Measurements from ENCODE around the gene METTL26.

DNA sequence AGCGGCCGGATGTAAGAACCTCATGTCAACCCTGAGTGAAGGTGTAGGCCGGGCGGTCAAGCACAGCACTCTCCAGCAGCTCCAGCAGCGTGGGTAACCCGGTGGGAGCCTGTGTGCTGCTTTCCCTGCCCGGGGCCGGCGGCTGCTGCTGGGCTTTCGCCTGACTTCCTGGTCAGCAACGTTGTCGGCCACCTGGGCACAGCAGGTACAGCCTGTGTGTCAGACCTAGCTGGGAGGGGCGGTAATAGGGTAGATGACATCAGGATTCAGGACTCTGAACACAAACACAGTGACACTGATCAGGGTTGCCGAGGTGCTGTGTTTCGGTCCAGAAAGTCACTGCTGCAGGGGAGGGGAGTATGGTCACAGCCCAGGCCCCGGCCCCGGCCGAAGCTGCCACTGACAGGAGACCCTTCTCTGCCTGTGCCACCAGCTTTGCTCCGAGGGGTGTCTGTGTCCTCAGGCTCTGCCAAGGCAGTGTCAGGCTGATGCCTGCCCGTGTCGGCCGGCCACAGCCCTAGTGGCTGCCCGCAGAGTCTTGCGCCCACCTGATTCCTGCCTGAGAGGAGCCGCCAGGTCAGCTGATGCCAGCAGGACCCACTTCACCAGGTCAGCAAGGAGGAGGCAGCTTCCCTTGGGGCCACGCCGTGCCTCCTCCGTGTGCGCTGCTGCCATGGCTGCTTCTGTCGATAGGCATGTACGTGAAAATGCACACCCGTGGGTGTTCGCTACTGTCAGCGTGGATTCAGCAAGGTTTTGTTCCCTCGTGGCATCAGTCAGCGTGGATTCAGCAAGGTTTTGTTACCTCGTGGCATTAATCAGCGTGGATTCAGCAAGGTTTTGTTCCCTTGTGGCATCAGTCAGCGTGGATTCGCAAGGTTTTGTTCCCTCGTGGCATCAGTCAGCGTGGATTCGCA, 37.0 kb downstream of the METTL26 start:
- TF ChIP-seq EZH2 (IDR thresholded peaks at IDR 0.05; ENCODE audit: borderline replicate concordance, low read length), result no peak
- TF ChIP-seq, protein P1, sequence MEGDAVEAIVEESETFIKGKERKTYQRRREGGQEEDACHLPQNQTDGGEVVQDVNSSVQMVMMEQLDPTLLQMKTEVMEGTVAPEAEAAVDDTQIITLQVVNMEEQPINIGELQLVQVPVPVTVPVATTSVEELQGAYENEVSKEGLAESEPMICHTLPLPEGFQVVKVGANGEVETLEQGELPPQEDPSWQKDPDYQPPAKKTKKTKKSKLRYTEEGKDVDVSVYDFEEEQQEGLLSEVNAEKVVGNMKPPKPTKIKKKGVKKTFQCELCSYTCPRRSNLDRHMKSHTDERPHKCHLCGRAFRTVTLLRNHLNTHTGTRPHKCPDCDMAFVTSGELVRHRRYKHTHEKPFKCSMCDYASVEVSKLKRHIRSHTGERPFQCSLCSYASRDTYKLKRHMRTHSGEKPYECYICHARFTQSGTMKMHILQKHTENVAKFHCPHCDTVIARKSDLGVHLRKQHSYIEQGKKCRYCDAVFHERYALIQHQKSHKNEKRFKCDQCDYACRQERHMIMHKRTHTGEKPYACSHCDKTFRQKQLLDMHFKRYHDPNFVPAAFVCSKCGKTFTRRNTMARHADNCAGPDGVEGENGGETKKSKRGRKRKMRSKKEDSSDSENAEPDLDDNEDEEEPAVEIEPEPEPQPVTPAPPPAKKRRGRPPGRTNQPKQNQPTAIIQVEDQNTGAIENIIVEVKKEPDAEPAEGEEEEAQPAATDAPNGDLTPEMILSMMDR (conservative IDR thresholded peaks at IDR 0.05 in 1 of 2, IDR thresholded peaks at IDR 0.05 in 1 of 2; ENCODE audit: extremely low read depth in 1 of 2, insufficient read depth in 1 of 2, low read depth in 1 of 2, low read length in 2 of 2), result no peak
